PFSK-1 (cell line): Measurements from ENCODE around the gene COL25A1.

ENCODE experiments used
- FOXP2 ChIP-seq: optimal IDR thresholded peaks from 2 replicates; pipeline ENCODE3; 2011; ENCODE audit warnings: borderline replicate concordance, control low read depth, inconsistent platforms; ENCODE audit not compliant: insufficient read depth; ENCODE audit errors: extremely low read length, extremely low read depth
- POLR2AphosphoS5 ChIP-seq: IDR thresholded peaks from 2 replicates; pipeline ENCODE4 v1.6.1; 2012; ENCODE audit warnings: low read depth, mild to moderate bottlenecking, control low read depth, low read length, moderate library complexity
- SIN3A ChIP-seq: IDR thresholded peaks from 2 replicates; pipeline ENCODE4 v1.6.1; 2012; ENCODE audit warnings: mild to moderate bottlenecking, low read length, moderate library complexity, borderline replicate concordance; ENCODE audit not compliant: insufficient read depth
- TAF1 ChIP-seq: IDR thresholded peaks from 2 replicates; pipeline ENCODE4 v1.6.1; 2012; ENCODE audit warnings: low read length, control low read depth, borderline replicate concordance; ENCODE audit not compliant: insufficient read depth
- TF ChIP-seq, protein P1 (sequence below), 2 experiments: IDR thresholded peaks; 2 replicates each; pipeline versions ENCODE4 v1.6.1 to v1.8.0; 2011 to 2012; ENCODE audit warnings: low read depth in 2 of 2, low read length in 2 of 2, control low read depth in 1 of 2, inconsistent platforms in 1 of 2, mild to moderate bottlenecking in 1 of 2, moderate library complexity in 1 of 2; ENCODE audit not compliant: insufficient read depth in 1 of 2

Gene COL25A1

DNA sequence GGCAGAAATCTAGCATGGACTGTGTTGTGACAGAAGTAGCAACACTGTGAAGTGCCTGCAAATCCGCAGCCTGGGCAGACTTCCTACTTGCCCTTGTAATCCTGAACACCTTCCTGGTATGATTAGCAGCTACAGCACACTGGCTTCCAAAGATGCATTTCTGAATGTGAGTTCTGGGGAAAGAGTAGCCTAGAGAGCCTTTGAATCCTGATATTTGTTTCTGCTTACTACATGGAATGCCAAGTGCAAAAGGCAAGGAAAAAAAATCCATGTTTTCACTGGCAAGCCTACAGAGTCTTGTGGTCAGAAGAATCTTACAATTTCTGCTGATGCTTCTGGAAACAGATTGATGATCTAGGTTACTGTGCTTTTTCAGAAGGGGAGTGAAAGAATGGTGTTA lies 223.7 kb downstream of the COL25A1 start:
- TF ChIP-seq SIN3A (no peak), FOXP2 (no peak), POLR2AphosphoS5 (no peak), TAF1 (no peak)
- TF ChIP-seq, protein P1, sequence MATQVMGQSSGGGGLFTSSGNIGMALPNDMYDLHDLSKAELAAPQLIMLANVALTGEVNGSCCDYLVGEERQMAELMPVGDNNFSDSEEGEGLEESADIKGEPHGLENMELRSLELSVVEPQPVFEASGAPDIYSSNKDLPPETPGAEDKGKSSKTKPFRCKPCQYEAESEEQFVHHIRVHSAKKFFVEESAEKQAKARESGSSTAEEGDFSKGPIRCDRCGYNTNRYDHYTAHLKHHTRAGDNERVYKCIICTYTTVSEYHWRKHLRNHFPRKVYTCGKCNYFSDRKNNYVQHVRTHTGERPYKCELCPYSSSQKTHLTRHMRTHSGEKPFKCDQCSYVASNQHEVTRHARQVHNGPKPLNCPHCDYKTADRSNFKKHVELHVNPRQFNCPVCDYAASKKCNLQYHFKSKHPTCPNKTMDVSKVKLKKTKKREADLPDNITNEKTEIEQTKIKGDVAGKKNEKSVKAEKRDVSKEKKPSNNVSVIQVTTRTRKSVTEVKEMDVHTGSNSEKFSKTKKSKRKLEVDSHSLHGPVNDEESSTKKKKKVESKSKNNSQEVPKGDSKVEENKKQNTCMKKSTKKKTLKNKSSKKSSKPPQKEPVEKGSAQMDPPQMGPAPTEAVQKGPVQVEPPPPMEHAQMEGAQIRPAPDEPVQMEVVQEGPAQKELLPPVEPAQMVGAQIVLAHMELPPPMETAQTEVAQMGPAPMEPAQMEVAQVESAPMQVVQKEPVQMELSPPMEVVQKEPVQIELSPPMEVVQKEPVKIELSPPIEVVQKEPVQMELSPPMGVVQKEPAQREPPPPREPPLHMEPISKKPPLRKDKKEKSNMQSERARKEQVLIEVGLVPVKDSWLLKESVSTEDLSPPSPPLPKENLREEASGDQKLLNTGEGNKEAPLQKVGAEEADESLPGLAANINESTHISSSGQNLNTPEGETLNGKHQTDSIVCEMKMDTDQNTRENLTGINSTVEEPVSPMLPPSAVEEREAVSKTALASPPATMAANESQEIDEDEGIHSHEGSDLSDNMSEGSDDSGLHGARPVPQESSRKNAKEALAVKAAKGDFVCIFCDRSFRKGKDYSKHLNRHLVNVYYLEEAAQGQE (IDR thresholded peaks at IDR 0.05; ENCODE audit: insufficient read depth in 1 of 2, low read depth in 2 of 2, low read length in 2 of 2): no peak

DNA sequence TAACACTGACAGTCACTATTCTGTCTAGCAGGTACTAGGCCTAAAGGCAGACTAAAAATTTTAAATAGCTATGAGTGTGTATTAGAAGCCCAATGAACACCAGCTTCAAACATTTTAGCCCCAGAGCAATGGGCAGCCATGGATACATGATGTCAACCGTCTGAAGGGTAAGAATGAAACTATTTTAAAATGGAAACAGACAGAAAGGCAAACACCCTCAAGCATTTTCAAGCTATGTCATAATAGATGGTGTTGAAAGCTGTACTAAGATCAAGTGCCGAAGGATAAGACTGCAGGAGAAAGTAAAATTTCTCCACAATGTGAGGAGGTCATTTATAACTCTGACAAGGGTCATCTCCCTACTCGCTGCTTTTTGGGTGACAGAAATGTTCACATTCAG lies 225.0 kb downstream of the COL25A1 start:
- no peak for TF ChIP-seq TAF1
- TF ChIP-seq FOXP2: no peak
- no peak for TF ChIP-seq POLR2AphosphoS5
- no peak for TF ChIP-seq SIN3A
- TF ChIP-seq, protein P1 (IDR thresholded peaks at IDR 0.05; ENCODE audit: insufficient read depth in 1 of 2, low read depth in 2 of 2, low read length in 2 of 2): no peak

DNA sequence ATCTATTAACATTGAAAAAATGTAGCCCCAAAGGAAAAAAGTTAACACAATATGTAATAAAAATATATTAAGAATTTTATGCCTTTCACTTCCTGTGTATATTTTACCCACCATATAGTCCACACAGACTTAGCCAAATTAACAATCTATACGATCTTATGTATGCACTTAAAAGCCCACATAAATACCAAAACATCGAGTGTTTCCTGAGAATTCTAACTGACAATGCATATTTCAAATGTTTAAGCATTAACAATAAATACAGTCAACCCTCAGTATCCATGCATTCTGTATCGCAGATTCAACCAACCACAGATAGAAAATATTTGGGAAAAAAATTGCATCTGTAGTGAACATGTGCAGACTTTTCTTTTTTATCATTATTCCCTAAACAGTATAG lies 226.8 kb downstream of the COL25A1 start:
- TF ChIP-seq POLR2AphosphoS5 (no peak), FOXP2 (no peak), SIN3A (no peak), TAF1 (no peak)
- TF ChIP-seq, protein P1 (IDR thresholded peaks at IDR 0.05; ENCODE audit: insufficient read depth in 1 of 2, low read depth in 2 of 2, low read length in 2 of 2): no peak

DNA sequence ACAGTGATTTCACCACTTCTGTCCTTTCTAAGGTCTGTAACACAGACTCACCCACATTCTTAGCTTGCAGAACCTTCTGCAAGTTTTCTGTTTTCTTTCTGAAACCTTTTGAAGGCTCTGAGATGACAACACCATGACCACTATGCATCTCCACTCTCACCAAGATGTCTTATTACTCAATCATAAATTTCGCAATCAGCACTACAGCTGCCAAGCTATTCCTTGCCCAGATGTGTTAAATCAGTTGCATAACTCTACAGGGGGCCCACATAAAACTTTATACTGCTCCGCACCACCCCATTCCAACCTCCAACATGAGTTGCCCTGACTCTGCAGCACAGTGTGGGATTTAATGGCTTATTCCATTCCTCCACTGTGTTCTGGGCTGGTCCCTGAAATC lies 229.9 kb downstream of the COL25A1 start:
- TF ChIP-seq SIN3A (no peak), FOXP2 (no peak), TAF1 (no peak), POLR2AphosphoS5 (no peak)
- TF ChIP-seq, protein P1 (IDR thresholded peaks at IDR 0.05; ENCODE audit: insufficient read depth in 1 of 2, low read depth in 2 of 2, low read length in 2 of 2): no peak

DNA sequence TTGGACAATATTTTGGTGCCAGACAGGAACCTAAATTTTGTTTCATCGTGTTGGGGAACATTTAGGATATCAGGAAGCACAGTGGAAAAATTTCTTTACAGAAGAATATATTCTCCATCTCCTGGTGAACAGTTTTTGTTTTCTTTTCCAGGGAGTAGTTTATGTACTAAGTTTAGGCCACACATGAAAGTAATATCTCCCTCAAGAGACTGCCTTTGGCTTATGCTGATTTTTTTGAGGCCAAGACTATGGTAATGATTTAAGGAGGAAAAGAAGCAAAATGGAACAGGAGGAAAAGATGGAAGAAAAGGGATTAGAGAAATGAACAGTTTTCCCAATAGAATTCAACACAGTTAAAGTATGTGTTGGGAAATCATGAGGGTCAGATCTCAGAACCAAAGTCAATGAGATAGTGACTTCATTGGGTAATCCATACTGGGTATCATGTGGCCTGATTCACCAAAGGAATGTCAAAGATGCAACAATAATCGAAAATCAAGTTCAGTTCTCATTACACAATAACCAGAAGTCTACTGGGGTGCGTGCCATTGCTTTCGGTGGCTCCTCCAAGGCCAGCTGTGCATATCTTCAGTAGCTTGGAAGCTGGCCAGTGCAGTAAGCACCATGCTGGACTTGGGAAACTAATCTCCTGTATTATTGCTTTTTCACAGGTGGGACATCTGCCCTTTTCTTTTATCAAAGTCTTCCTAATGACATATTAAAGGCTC lies 234.8 kb downstream of the COL25A1 start:
- TF ChIP-seq, protein P1 (IDR thresholded peaks at IDR 0.05; ENCODE audit: insufficient read depth in 1 of 2, low read depth in 2 of 2, low read length in 2 of 2): no peak
- TF ChIP-seq FOXP2: no peak
- no peak for TF ChIP-seq POLR2AphosphoS5
- TF ChIP-seq SIN3A: no peak
- TF ChIP-seq TAF1: no peak
